Panc1 (cell line): ENCODE results near the gene C22orf42. TPM values are rescaled to one million over a fixed set of nuclear protein-coding genes. Genes with fewer than 3 reads are reported as not detected.
A peak's percentile ranks its signal among the peaks of the same experiment; 100 is the strongest.
"Not testable (repeated sequence)": the region's sequence is repeated elsewhere in the genome, so short reads cannot be mapped to it uniquely, and the experiment has no call there.

Source experiments
- ATAC-seq: fragments of 200-7000 bp; cut with Tn5 transposase; 2 replicates; pipeline ENCODE4 v1.9.1; 2020; ENCODE audit warnings: mild to moderate bottlenecking, moderate library complexity
- BruUV-seq: library from RNA; stranded (reverse); fragments of 400-500 nt; replicated peaks from 2 replicates; lab custom pipeline; 2021; lab: Mats Ljungman, UMichigan
- CTCF ChIA-PET: fragments of 300-600 bp; sonication (Branson Sonifier 250); formaldehyde crosslinking; loops from one replicate; lab custom pipeline; 2022; ENCODE audit warnings: antibody characterized with exemption; lab: Charles Lee
- POLR2A ChIA-PET: fragments of 300-600 bp; sonication (Branson Sonifier 250); formaldehyde crosslinking; loops from one replicate; lab custom pipeline; 2022; ENCODE audit warnings: antibody characterized with exemption; lab: Charles Lee
- DNase-seq: peaks from one replicate; pipeline ENCODE4 v3.0.0-alpha.2; 2010; ENCODE audit warnings: low read depth, low spot score
- H3K27ac ChIP-seq: 2 replicates; pipeline ENCODE4 v1.5.1; 2011; ENCODE audit warnings: mild to moderate bottlenecking, low read length, inconsistent platforms
- H3K27me3 ChIP-seq: fragments of 200-500 bp; sonication (Bioruptor generic); 2 replicates; pipeline ENCODE4 v1.6.0; 2014; ENCODE audit warnings: low read length, inconsistent platforms; ENCODE audit not compliant: control insufficient read depth, insufficient read depth
- H3K36me3 ChIP-seq: fragments of 200-500 bp; sonication (Bioruptor generic); 2 replicates; pipeline ENCODE4 v1.5.1; 2014; ENCODE audit warnings: inconsistent platforms, mild to moderate bottlenecking, low read length, moderate library complexity; ENCODE audit not compliant: control insufficient read depth, insufficient read depth
- H3K4me1 ChIP-seq: 2 replicates; pipeline ENCODE4 v1.5.1; 2011; ENCODE audit warnings: inconsistent platforms, mild to moderate bottlenecking, low read length, moderate library complexity; ENCODE audit not compliant: control insufficient read depth, insufficient read depth
- H3K4me3 ChIP-seq, 2 experiments: 2 replicates each; pipeline ENCODE4 v1.5.1; 2011 to 2012; ENCODE audit warnings: low read depth in 2 of 2, low read length in 2 of 2, mild to moderate bottlenecking in 2 of 2, inconsistent platforms in 1 of 2, moderate library complexity in 1 of 2
- H3K9me3 ChIP-seq: fragments of 200-500 bp; sonication (Bioruptor generic); 2 replicates; pipeline ENCODE4 v1.5.1; 2014; ENCODE audit warnings: low read depth, mild to moderate bottlenecking, inconsistent platforms, low read length, moderate library complexity; ENCODE audit not compliant: control insufficient read depth, insufficient read depth
- CTCF ChIP-seq: fragments of 450-650 bp; IDR thresholded peaks from 2 replicates; pipeline ENCODE4 v1.5.1; 2017; ENCODE audit warnings: mild to moderate bottlenecking
- POLR2AphosphoS5 ChIP-seq: IDR thresholded peaks from 2 replicates; pipeline ENCODE4 v1.6.1; 2012; ENCODE audit warnings: mild to moderate bottlenecking, low read depth, low read length, moderate library complexity
- REST ChIP-seq, 2 experiments: IDR thresholded peaks; 2 replicates each; pipeline ENCODE4 v1.6.1; 2011 to 2012; ENCODE audit warnings: low read depth in 2 of 2, control low read depth in 1 of 2, low read length in 1 of 2, mild to moderate bottlenecking in 1 of 2, moderate library complexity in 1 of 2; ENCODE audit not compliant: insufficient read depth in 1 of 2
- SIN3A ChIP-seq: IDR thresholded peaks from 2 replicates; pipeline ENCODE4 v1.6.1; 2012; ENCODE audit warnings: low read depth, mild to moderate bottlenecking, low read length, moderate library complexity, borderline replicate concordance; ENCODE audit not compliant: insufficient read depth
- TCF7L2 ChIP-seq: IDR thresholded peaks from 2 replicates; pipeline ENCODE4 v1.6.1; 2011; ENCODE audit warnings: mild to moderate bottlenecking, low read depth, low read length, inconsistent platforms
- in situ Hi-C: cut with HindIII; loops from 2 replicates; pipeline ENCODE4 v1.10.0; 2016; ENCODE audit warnings: low sequenced_read_pairs, low pct_unique_long_range_greater_than_20kb
- intact Hi-C: fragments of 100-400 bp; cut with micrococcal nuclease; formaldehyde crosslinking; loops from one replicate; pipeline ENCODE4 v1.10.0; 2022; ENCODE audit not compliant: unreplicated experiment
- total RNA-seq: library from RNA; stranded (reverse); gene quantifications from one replicate; pipeline ENCODE4 v1.2.1, GENCODE V29; 2021; ENCODE audit not compliant: unreplicated experiment

The C22orf42 gene
- total RNA-seq, 1 experiment from 2014 or later, result not detected

GRCh38 chr22:32137731-32138324, 21.3 kb downstream of the C22orf42 start:
- ATAC-seq, result peak; percentile 80
- peak overlapping the region; percentile 61 for H3K27ac ChIP-seq

GRCh38 chr22:32136881-32137280, 22.2 kb downstream of the C22orf42 start:
- CTCF ChIA-PET, BruUV-seq, H3K4me3 ChIP-seq, H3K36me3 ChIP-seq, H3K27me3 ChIP-seq, in situ Hi-C loops, H3K4me1 ChIP-seq, ATAC-seq, H3K27ac ChIP-seq, intact Hi-C loops, DNase-seq, H3K9me3 ChIP-seq: not testable (repeated sequence)
- POLR2A ChIA-PET, result interaction anchor here (0.6 kb wide), 1 partner anchor 257 kb away, joined by 3 read pairs; no protein-coding TSS in a partner anchor

More at GRCh38 chr22:32137731-32138324, 21.3 kb downstream of the C22orf42 start:
- BruUV-seq, CTCF ChIA-PET, in situ Hi-C loops, H3K9me3 ChIP-seq, H3K27me3 ChIP-seq, H3K36me3 ChIP-seq, POLR2A ChIA-PET, H3K4me1 ChIP-seq, intact Hi-C loops: not testable (repeated sequence)
- peak; percentile 24 for DNase-seq
- H3K4me3 ChIP-seq, result peak overlapping the region; percentile 47 to 68
- TF ChIP-seq TCF7L2, result peak; percentile 63; the same call in 1 of the 2 replicates

GRCh38 chr22:32135958-32136357, 23.1 kb downstream of the C22orf42 start:
- CTCF ChIA-PET, H3K4me1 ChIP-seq, BruUV-seq, H3K4me3 ChIP-seq, H3K36me3 ChIP-seq, H3K9me3 ChIP-seq, H3K27me3 ChIP-seq, POLR2A ChIA-PET, in situ Hi-C loops, H3K27ac ChIP-seq, intact Hi-C loops: not testable (repeated sequence)
- DNase-seq (peak; percentile 62), ATAC-seq (peak; percentile 79)

- H3K4me1 ChIP-seq, in situ Hi-C loops, H3K27me3 ChIP-seq, BruUV-seq, DNase-seq, ATAC-seq, H3K27ac ChIP-seq, H3K9me3 ChIP-seq, intact Hi-C loops, H3K36me3 ChIP-seq, POLR2A ChIA-PET, H3K4me3 ChIP-seq, CTCF ChIA-PET: not testable (repeated sequence)
Observed at GRCh38 chr22:32134796-32135195, 24.3 kb downstream of the C22orf42 start.

GRCh38 chr22:32132783-32133182, 26.3 kb downstream of the C22orf42 start:
- BruUV-seq, result no TSS peak
- POLR2A ChIA-PET, result no interaction called here
- Histone ChIP-seq H3K36me3 (no peaks in the 10 kb centered on the region), H3K27ac (no peak overlapping the region), H3K4me1 (no peaks in the 10 kb centered on the region), H3K27me3 (no peaks in the 10 kb centered on the region), H3K9me3 (no peaks in the 10 kb centered on the region), H3K4me3 (no peak overlapping the region)
- in situ Hi-C loops (no loop called here), intact Hi-C loops (no loop called here)
- DNase-seq (no peak), ATAC-seq (no peak)
- TF ChIP-seq REST (IDR thresholded peaks at IDR 0.05; ENCODE audit: insufficient read depth in 1 of 2, low read depth in 2 of 2, low read length in 1 of 2) (no peak), SIN3A (no peak), CTCF (no peak), TCF7L2 (no peak), POLR2AphosphoS5 (no peak)
- CTCF ChIA-PET, result interaction anchor here (0.6 kb wide), 1 partner anchor 28 kb away, joined by 10 read pairs; no protein-coding TSS in a partner anchor
